BJ (cell line): Measurements from ENCODE around the gene FRAS1. TPM values are rescaled to one million over a fixed set of nuclear protein-coding genes. Genes with fewer than 3 reads are reported as not detected.
"Not testable (repeated sequence)": the region's sequence is repeated elsewhere in the genome, so short reads cannot be mapped to it uniquely, and the experiment has no call there.

ENCODE experiments used
- CTCF ChIA-PET: fragments of 350-600 bp; formaldehyde crosslinking; extraction: SDS; loops from one replicate; lab custom pipeline; 2021; ENCODE audit warnings: antibody characterized with exemption, inconsistent platforms; lab: Yijun Ruan, JAX
- POLR2A ChIA-PET: fragments of 300-600 bp; sonication (Branson Sonifier 250); formaldehyde crosslinking; extraction: SDS; loops from one replicate; lab custom pipeline; 2021; ENCODE audit warnings: antibody characterized with exemption; lab: Charles Lee
- DNase-seq: peaks from one replicate; pipeline ENCODE4 v3.0.0-alpha.2; 2011; ENCODE audit warnings: low read depth
- H3K27me3 ChIP-seq: 2 replicates; pipeline ENCODE4 v1.6.0; 2011; ENCODE audit warnings: low read length; ENCODE audit not compliant: control insufficient read depth, insufficient read depth
- H3K36me3 ChIP-seq: 2 replicates; pipeline ENCODE4 v1.5.1; 2011; ENCODE audit warnings: low read length; ENCODE audit not compliant: control insufficient read depth, insufficient read depth
- H3K4me3 ChIP-seq: 2 replicates; pipeline ENCODE4 v1.5.1; 2011; ENCODE audit warnings: low read depth, mild to moderate bottlenecking, control low read depth, low read length
- polyA plus RNA-seq: library from polyadenylated mRNA; depleted of rRNA; stranded (reverse); fragments of >200 nt; gene quantifications from 2 replicates; pipeline ENCODE4 v1.2.3, GENCODE V29; 2011
- TF ChIP-seq, protein P1 (sequence below): IDR thresholded peaks from 2 replicates; pipeline ENCODE4 v1.5.1; 2011; ENCODE audit warnings: low read depth, mild to moderate bottlenecking, control low read depth, inconsistent platforms, low read length, moderate library complexity; ENCODE audit not compliant: insufficient read depth

Gene FRAS1
- polyA plus RNA-seq, 1 experiment, result 4.4 TPM

- Histone ChIP-seq H3K27me3 (no peaks in the 10 kb centered on the region), H3K36me3 (no peaks in the 10 kb centered on the region), H3K4me3 (no peak overlapping the region)
- POLR2A ChIA-PET, result no interaction called here
- no peak for DNase-seq
- TF ChIP-seq, protein P1, sequence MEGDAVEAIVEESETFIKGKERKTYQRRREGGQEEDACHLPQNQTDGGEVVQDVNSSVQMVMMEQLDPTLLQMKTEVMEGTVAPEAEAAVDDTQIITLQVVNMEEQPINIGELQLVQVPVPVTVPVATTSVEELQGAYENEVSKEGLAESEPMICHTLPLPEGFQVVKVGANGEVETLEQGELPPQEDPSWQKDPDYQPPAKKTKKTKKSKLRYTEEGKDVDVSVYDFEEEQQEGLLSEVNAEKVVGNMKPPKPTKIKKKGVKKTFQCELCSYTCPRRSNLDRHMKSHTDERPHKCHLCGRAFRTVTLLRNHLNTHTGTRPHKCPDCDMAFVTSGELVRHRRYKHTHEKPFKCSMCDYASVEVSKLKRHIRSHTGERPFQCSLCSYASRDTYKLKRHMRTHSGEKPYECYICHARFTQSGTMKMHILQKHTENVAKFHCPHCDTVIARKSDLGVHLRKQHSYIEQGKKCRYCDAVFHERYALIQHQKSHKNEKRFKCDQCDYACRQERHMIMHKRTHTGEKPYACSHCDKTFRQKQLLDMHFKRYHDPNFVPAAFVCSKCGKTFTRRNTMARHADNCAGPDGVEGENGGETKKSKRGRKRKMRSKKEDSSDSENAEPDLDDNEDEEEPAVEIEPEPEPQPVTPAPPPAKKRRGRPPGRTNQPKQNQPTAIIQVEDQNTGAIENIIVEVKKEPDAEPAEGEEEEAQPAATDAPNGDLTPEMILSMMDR, result no peak
- CTCF ChIA-PET, result interaction anchor here (0.7 to 1.4 kb wide), 2 partner anchors 12 to 15 kb away, joined by 3 to 5 read pairs; no protein-coding TSS in a partner anchor
Measured at GRCh38 chr4:78457751-78458150, 400.6 kb downstream of the FRAS1 start.

- Histone ChIP-seq H3K36me3 (no peaks in the 10 kb centered on the region), H3K4me3 (no peak overlapping the region), H3K27me3 (no peaks in the 10 kb centered on the region)
- CTCF ChIA-PET, result interaction anchor here (1.2 kb wide), 1 partner anchor 11 kb away, joined by 3 read pairs; no protein-coding TSS in a partner anchor
- DNase-seq, result no peak
- TF ChIP-seq, protein P1, result no peak
- POLR2A ChIA-PET, result no interaction called here
Measured at GRCh38 chr4:78459327-78459726, 402.2 kb downstream of the FRAS1 start.

- DNase-seq, result no peak
- POLR2A ChIA-PET, result no interaction called here
- H3K27me3 ChIP-seq, result no peaks in the 10 kb centered on the region
- CTCF ChIA-PET, result no interaction called here
- TF ChIP-seq, protein P1, result no peak
- no peaks in the 10 kb centered on the region for H3K36me3 ChIP-seq
- H3K4me3 ChIP-seq, result no peak overlapping the region
Measured at GRCh38 chr4:78460368-78460767, 403.2 kb downstream of the FRAS1 start.

- ChIA-PET CTCF (interaction anchor here (1.9 kb wide), 1 partner anchor 9 kb away, joined by 5 read pairs; no protein-coding TSS in a partner anchor), POLR2A (no interaction called here)
- Histone ChIP-seq H3K36me3 (no peaks in the 10 kb centered on the region), H3K4me3 (no peak overlapping the region), H3K27me3 (no peaks in the 10 kb centered on the region)
- DNase-seq, result no peak
- TF ChIP-seq, protein P1, result no peak
Measured at GRCh38 chr4:78464265-78464664, 407.1 kb downstream of the FRAS1 start.

GRCh38 chr4:78467223-78467622 lies 410.1 kb downstream of the FRAS1 start:
- H3K4me3 ChIP-seq, DNase-seq, CTCF ChIA-PET, POLR2A ChIA-PET, H3K36me3 ChIP-seq, H3K27me3 ChIP-seq: not testable (repeated sequence)

GRCh38 chr4:78468272-78468671 lies 411.1 kb downstream of the FRAS1 start:
- TF ChIP-seq, protein P1, result no peak
- ChIA-PET CTCF (interaction anchor here (0.7 to 1.2 kb wide), 2 partner anchors 17 to 508 kb away, joined by 3 to 4 read pairs; no protein-coding TSS in a partner anchor), POLR2A (interaction anchor here (0.6 to 0.7 kb wide), 2 partner anchors 11 to 338 kb away, joined by 3 to 4 read pairs; no protein-coding TSS in a partner anchor)
- DNase-seq, result no peak
- Histone ChIP-seq H3K36me3 (no peaks in the 10 kb centered on the region), H3K4me3 (no peak overlapping the region), H3K27me3 (no peaks in the 10 kb centered on the region)
